Stimulated activated CD4-positive, alpha-beta T cell treated with anti-CD3 and anti-CD28 coated beads, Interleukin-2, amount 100 ng/mL, for 48 hours (primary cell): ENCODE measurements around the gene EPHA4.

Experiments used
- DNase-seq, 2 donors: peaks; one replicate each; pipeline ENCODE4 v3.0.0-alpha.2; 2020

EPHA4 gene

DNA sequence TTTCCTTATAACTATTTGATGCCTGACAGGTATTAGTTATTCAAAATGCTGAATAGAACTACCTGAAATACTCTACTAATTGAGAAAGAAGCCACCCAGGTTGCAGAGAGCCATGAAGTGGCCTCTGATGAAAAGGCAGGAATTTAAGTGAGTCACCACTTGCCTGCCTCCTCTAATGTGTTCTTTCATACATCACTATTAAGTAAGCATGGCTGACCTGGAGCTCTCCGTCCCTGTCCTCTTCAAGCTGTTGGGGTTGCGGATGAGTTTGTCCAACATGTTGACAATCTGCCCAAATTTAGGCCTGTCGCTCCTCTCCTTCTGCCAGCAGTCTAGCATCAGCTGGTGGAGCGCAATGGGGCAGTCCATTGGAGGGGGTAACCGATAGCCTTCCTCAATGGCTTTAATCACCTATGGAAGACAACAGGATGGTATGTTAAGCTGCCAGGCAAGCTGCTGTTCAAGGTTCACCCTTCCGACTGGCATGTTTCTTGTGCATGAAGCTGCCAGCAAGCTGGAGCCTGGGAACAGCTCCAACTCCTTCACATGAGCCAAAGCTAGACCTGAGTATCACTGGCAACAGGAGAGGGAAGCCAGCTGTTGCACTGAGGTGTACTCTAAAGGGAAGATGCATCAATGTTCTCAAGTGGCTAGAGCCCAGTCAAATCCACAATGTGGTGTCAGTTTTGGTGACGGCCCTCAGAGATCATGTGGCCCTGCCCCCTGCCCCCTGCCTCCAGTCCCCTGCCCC lies 142.2 kb downstream of the EPHA4 start:
- DNase-seq = no peak

- DNase-seq = no peak
These were observed 143.2 kb downstream of the EPHA4 start for GRCh38 chr2:221428896-221429295.

GRCh38 chr2:221426929-221427328 lies 145.2 kb downstream of the EPHA4 start:
- no peak for DNase-seq

DNA sequence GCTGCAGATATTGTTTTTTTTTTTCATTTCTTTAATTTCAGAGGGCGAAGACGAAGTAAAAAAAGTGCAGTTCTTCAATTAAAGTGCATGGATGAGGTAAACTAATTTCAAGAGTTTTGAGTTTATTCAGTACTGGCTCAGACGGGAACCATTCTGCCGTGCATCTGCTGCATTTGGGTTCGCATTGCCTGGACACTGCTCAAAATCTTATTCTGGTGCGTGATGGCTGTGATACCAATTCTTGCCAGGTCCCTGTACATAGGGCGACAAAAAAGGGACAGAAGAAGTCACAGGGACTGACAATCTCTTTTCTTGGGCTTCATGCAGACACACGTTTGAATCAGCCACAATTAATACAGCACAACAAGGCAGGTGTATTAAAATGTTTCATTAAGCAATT lies 146.2 kb downstream of the EPHA4 start:
- no peak for DNase-seq

GRCh38 chr2:221425353-221425752 lies 146.8 kb downstream of the EPHA4 start:
- DNase-seq = no peak

GRCh38 chr2:221423210-221423804 lies 148.8 kb downstream of the EPHA4 start:
- no peak for DNase-seq

- no peak for DNase-seq
These were observed 149.4 kb downstream of the EPHA4 start for GRCh38 chr2:221422516-221423209.

DNA sequence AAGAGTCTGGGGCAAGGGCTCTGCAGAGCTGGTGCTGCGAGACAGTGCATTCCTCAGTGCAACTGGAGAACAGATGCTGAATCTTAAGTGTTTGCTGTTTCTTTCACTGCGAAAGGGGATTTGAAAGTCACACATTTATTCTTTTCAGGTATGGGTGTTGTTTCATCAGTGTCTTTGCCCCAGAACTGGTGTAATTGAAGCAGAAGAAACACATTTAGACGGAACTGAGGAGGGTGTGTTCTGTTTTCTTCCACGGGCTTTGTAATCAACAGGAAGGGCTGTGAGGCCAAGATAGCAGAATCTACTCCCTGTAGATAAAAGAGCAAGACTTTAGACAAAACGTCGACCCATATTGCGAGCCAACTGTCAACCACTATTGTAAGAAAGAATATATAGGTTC lies 151.9 kb downstream of the EPHA4 start:
- DNase-seq = no peak

- no peak for DNase-seq
These were observed 156.3 kb downstream of the EPHA4 start for GRCh38 chr2:221415789-221416188.

DNA sequence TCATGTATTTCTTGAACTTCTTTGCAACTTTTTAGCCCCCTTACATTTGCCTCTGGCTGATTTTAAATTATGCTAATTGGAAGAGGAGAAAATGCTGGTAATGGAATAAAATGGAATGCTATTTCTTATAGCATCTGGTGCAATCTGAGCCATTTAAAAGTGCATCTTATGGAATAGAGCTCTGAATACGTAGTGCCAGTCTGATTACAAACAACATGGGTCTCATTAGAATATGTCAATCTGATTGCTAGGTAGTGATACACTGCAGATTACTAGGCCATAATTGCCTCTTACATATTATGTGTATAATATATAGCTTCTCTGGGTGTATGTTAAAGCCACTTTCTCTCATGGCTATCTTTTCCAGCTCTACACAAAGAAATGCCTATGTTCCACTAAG lies 159.1 kb downstream of the EPHA4 start:
- no peak for DNase-seq

GRCh38 chr2:221410487-221410886 lies 161.6 kb downstream of the EPHA4 start:
- DNase-seq = no peak

GRCh38 chr2:221407765-221408164 lies 164.3 kb downstream of the EPHA4 start:
- no peak for DNase-seq

GRCh38 chr2:221405521-221405920 lies 166.6 kb downstream of the EPHA4 start:
- DNase-seq = no peak

GRCh38 chr2:221402072-221402471 lies 170.0 kb downstream of the EPHA4 start:
- no peak for DNase-seq

DNA sequence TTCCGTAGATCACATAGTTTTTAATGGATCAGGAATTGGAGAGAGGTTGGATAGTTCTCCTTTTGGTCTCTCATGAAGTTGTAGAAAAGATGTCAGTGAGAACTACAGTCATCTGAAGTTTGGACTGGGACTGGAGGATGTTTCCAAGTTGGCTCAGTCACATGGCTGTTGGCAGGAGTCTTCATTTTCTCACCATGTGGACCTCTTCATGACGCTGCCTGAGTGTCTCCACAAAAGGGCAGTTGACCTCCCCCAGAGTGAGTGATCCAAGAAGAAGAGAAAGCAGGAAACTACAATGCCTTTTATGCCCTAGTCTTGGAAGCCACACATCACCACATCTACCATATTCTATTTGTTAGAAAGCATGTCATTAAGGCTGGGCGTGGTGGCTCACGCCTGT lies 171.7 kb downstream of the EPHA4 start:
- no peak for DNase-seq

- no peak for DNase-seq
These were observed 172.9 kb downstream of the EPHA4 start for GRCh38 chr2:221399183-221399582.

- no peak for DNase-seq
These were observed 174.9 kb downstream of the EPHA4 start for GRCh38 chr2:221397187-221397586.

- DNase-seq = no peak
These were observed 179.7 kb downstream of the EPHA4 start for GRCh38 chr2:221392228-221392881.

DNA sequence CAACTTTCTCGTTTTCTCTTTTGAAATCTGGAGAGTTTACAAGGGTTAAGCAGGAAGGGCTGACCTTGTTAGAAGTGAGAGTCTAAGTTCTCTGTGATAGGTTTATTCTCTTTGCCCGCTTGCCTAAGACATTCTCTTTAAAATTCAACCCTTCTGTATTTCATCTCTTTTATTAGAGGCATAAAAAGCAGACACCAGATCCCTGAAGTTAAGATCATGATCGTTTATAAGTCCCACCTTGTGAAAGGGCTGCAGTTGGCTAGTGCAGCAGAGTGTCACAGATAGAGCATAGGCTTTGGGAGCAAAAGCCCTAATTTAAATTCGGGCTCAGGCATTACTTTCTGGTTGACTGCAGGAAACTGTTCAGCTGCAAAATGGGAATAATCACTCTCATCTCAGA lies 181.2 kb downstream of the EPHA4 start:
- DNase-seq = no peak

- DNase-seq = no peak
These were observed 182.2 kb downstream of the EPHA4 start for GRCh38 chr2:221389904-221390303.

DNA sequence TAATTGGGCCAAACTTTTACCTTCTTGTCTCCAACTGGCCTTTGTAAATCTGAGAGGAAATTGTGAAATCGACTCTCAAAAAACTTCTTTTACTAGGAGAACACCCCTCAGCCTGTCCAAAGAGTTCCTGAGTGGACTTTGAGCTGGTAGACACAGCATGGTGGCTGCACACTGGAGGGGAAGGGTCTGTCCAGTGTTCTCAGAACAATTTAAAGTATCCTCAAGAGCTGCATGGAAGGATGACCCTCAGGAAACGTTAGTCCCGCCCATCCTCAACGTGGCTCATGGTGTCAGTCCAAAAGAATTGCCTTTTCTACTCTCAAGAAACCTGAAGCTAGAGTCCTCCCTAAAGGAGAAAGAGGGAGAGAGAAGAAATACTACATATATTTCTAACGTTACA lies 182.7 kb downstream of the EPHA4 start:
- no peak for DNase-seq

GRCh38 chr2:221388891-221389290 lies 183.2 kb downstream of the EPHA4 start:
- DNase-seq = no peak

GRCh38 chr2:221385716-221386115 lies 186.4 kb downstream of the EPHA4 start:
- no peak for DNase-seq
